ENCODE data around the gene TEX51.

Gene TEX51

DNA sequence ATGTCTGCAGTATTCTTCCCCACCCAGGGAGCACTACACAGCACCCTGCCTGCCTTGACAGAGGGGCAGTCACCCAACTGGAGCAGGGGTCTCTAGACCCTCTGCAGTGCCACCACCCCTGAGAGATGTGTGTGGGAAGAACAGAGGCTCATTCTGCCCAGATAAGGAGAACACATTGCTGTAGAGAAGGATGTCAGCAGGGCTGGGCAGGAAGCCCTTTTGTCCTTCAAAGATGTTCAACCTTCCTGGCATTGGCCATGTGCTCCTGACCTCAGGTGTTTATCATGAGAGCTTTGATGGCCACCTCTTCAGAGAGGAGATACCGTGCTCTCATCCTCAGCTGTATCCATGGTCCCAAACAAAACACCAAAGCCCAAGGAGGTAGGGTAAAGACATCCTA is 4.6 kb upstream of the TEX51 start:
- no peak for DNase-seq

DNA sequence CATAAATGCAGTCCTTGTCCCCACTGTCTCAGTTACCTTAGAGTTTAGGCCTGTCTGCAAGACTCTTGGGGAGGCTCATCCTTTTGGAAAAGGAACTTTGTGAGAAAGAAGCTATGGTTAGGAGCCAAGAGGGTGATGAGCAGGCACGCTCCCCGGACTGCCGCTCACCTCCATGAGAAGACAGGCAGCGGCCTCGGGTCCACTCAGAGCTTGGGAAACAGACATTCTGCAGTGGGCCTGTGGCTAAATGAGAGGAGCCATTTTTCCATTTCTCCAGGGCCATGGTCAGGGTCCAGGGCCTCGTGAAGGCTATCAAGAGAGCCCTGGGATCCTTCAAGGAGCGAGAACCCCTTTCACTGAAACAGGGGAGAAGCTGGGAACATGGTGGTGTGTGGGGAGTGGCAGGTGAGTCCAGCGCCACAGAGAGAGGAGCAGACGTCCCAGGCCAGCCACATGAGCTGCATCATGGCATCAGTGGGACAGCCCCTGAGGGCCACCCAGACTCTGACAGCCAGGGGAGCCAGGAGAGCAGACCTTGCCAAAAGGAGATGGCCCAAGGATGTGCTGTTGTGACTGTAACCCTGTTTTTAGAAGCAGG is 4.0 kb upstream of the TEX51 start:
- DNase-seq = no peak

DNA sequence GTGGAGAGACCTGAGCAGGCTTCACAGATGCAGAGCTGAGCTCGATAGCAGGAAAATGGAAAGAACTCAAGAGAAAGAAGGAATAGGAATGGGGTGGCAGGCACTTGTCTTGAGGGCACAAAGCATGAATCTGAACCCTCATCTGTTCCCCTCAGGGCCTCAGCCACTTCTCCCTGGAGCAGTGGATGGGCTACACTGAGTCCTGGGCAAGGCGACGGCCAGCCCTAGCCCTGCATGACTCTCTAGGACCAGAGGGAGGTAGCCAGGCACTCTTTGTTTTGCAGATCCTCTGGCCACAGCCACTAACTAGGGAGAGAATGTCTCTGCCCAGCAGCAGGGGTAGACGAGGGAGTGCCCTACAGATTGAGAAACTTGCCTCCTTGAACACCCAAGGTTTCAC is 3.4 kb upstream of the TEX51 start:
- no peak for DNase-seq

DNA sequence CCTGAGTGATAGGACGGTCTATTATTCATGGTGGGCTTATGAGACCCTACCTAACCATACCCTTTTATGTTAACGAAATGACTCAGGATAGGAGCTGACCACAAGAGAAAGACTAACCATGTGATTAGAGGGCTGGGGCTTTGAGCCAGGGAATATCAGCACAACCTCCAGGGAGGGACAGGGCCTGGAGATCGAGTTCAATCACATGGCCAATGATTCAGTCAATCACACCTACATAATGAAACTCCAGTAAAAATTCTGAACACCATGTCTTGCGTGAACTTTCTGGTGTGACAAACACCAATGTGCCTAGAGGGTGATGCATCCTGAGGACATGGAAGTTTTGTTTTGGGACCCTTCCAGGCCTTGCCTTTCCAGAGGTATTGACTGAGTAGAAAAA is 2.2 kb upstream of the TEX51 start:
- DNase-seq = no peak

DNA sequence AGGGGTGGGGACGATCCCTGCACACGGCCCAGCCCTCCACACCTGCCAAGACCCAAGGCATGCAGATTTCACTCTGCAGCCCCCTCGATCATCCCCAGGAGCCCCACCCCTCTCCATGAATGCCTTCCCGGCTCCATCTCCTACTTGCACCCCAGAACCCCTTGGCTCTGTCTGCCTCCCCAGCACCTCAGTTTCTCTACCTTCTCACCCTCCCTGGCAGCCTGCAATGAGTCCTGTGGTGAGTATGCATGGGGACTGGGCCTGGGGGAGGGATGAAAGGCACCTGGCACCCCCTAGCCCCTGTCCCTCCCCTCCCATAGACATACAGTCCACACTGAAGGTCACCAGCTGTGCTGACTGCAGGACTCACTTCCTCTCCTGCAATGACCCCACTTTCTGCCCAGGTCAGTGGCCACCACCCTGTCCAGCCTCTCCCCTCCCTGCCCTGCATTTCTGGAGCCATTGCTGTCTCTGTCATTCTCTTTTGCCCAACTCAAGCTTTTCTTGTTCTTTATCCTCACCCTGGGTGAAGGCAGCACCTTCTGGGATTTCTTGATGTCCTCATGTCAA is 1.0 kb downstream of the TEX51 start:
- no peak for DNase-seq

DNA sequence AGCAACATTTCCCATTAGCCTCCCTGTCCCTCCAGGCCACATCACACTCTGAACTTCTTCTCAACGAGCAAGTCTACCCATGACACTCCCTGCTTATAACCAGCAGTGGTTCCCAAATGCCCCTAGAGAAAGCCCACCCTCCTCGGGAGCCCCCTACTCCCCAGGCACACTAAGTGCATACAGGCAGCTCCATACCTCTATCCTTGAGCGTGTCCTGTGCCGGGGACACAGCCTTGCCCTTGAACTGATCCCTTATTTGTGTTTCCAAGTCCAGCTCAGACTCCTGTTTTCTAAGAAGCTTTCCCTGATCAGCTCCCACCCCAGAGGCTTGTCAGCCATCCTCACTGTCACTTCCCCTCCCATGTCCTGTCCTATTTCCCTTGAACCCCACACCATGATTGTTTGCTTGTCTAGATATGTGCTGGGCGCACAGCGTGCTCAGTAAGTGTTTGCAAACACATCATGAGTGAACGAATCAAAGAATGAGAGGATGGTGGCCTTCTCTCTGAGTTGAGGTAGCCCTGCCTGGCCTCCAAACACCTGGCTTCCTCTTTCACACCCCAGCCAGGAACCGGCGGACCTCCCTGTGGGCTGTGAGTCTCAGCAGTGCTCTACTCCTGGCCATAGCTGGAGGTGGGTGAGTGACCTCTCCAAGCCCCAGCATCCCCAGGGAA is 2.1 kb downstream of the TEX51 start:
- no peak for DNase-seq

DNA sequence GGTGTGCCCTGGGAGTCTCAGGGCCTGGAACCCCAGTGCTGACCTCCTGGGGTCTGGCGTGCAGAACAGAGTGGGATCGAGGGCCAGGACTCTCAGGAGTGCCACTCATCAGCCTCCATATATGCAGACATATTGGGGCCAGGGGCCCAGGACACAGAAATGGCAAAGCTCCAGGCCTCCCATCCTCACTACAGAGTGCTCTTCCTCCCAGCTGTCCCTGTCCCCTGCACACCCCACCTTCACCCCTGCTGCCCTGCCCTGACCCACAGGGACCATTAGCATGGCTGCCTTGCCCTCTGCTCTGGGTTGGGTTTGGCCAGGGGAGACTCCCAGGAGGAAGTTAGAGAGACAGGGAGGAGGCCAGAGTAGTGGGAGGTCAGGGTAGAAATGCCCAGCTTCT is 2.8 kb downstream of the TEX51 start:
- DNase-seq = no peak

DNA sequence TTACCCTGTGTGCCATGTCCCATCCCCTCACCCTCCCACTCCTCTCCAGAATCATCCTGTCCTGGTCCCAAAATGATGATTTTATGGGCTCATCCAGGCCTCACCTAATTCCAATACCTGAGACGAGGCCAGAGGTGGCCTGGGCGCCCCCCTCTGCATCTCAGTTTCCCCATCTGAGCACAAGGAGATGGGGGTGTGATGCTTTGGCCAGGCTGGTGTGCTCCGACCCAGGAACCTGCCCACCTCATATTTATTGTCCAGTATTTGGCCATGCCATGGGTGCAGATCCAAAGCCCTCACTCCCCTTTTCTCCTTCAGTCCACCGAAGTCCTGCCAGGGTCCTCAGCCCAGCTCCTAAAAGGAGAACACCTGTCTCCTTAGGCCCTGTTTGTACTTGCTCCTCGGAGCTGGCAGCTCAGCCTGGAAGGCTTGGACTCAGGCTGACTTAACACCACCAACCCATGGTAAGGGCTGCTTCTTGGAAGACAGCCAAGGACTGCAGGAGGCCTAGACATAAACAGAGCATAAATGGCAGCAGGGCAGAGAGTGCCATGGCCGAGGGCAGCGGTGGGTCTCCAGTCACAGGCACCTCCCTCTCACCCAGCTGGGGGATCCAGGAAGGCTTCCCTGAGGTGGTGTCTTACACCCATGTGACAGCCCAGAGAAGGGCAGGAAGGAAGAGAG is 3.6 kb downstream of the TEX51 start:
- DNase-seq = no peak

DNA sequence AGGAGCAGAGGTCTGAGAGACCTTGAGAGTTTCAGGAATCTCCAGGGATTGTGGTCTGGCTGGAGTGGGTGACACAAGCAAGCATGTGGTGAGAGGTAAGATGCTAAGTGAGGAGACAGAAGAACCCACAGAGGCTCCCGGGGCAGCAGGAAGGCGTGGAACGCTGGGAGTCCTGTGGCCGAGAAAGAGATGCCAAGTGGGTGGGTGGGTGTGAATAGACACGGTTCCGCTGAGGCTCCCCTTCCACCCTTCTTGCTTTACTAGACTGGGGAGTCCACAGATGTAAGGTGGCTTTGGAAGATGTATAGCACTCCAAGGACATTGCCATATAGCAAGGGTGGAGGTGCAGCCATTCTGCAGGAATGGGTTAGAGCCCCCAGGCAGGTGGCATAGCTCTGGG is 4.2 kb downstream of the TEX51 start:
- DNase-seq = no peak

DNA sequence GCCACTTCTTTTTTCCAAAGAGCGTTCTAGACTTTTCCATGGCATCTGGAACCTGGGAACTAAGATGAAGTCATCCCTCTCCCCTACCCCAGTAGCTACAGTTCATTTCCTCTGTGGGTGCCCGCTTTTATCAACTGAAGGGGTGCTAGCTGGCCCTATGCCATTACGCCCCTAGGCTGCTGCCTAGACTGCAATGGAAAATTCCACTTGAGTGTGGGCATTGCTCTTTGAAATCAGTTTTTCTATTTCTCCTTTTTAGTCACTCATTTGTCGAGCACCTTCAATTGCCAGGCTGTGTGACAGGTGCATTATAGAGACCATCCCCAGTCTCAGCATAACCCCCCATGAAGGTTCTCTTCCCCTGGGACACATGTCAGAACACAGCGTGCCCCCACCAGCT is 7.3 kb downstream of the TEX51 start:
- DNase-seq = no peak

DNA sequence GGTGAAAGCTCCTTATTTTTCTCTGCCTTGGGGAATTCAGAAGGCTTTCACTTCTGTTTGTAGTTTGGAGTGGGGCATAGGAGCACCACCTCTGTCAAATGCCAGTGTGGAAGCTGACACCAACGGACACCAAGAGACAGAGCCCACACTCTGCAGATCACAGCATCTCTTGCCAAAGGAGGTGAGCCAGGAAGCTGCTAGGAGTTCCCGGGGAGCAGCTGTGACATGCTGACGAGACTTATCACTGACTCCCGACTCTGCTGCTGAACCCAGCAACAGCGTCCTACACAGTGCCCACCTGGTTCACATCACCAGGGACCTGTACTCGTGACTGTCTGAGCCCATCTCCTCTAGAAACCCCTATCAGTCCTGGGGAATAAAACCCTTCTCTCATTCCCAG is 8.1 kb downstream of the TEX51 start:
- no peak for DNase-seq

DNA sequence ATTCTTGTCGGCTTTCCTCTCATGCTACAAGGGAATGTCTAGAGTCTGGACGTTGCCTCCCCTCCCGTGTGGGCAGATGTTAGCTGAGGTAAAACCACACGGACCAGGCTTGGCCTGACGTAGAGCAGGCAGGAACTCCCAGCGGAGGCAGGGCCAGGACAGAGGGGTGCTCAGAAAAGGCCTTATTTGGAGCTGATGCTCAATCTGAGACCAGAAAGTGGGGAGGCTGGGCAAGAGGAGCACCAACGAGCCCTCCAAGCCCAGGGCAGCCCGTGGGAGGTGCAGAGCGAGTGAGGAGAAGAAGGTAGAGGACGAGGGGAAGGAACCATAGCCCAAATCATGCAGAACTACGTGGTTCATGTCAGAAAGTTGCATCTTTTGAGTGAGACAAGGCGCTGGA is 9.0 kb downstream of the TEX51 start:
- DNase-seq = no peak

DNA sequence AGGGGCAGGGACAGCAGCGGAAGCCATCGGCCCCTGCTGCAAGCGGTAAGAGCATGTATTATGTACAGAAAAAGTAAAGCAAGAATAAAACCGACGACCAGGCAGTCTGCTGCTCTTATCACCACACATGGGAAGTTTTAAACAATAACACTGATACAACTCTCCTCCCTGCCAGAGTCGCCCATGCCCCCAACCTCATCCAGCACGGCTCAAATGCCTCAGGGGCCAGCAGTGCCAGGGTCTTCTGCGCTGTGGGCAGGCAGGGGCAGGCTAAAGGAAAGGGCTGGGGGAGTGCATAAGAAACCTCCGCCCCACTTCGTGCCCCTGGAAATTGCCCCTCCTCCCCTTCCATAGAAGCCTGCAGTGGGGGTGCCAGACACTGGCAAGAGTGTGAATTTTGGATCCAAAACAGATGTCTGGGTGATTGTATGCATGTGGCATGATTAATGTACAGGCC is 10.1 kb downstream of the TEX51 start:
- DNase-seq = no peak

DNA sequence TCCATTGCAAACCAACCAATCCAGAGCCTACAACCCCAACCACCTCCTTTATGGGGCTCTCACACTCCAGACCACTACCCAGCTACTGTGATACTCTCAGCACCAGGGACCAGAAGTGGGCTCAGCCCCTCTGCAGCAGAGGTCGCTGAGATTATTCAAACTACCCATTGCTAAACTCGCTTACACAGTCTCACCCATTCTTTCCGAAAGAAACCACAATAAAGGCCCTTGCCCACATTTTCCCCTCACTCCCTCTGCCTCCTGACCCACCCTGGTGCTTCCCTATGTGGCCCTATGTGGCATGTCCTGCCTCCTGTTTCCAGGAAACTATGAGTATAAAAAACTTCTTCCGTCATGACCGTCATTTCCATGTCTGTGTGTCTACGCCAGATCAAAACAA is 10.7 kb downstream of the TEX51 start:
- DNase-seq = no peak

DNA sequence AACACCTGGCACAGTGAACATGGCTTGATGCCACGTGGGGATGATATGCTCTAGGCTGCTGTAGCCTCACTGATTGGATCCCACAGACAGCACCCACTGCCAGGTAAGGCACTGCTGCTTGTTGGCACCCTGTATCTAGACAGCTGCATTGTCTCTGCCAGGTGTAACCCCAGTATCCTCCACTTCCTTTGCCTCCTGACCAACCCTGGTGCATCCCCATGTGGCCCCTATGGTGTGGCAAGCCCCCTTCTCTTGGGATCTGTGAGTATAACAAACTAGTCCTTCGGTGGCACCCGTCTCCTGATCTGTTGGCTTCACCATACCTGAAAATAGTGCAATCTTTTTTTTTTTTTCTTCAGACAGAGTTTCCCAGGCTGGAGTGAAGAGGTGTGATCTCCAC is 11.1 kb downstream of the TEX51 start:
- DNase-seq = no peak

DNA sequence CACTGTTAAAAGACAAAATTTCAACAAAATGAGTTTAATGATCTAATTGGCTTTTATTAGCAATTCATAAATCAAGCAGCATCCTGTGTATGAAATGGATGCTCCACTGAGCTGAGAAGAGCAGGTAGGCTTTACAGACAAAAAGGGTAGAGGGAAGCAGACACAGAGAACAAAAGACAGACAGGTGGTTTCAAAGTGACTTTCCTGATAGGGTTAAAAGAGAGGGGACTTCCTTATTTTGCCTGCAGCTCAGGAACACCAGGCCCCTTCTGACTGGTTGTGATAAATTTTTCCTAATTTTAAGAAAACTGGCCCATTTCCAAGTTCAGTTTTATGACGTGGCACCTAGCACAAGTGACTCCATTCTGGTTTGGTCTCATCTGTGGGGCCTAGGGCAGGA is 11.9 kb downstream of the TEX51 start:
- no peak for DNase-seq

DNA sequence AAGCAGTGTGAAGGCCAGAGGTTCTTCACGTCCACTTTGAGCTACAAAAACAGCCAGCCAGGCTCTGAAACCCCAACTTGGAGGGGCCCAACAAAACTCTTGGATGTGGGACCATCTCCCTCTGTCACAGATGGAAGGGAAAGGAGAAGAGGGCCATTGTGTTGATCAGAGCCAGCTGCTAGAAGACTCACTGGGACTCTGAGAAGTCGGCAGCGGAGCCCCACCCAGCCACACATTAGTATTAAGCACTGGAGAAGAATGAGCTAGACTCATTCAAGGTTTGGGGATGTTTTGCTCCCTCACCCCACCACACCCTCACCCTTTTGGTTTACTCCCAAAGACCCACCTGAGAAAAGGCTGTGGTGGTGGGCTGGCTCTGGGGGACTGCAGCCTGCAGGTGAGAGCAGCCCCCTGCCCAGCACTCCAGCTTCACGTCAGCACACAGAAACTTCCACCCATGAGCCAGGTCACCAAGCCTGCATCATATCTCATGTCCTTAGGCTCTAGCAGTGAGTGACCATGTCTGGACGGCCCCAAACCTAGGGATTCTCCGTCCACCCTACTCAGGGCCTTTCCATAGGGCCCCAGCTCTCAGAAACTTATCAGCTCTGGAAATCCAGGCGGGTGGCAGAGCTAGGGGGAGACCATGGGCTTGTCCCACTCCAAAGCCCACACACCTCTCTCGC is 12.6 kb downstream of the TEX51 start:
- no peak for DNase-seq

DNA sequence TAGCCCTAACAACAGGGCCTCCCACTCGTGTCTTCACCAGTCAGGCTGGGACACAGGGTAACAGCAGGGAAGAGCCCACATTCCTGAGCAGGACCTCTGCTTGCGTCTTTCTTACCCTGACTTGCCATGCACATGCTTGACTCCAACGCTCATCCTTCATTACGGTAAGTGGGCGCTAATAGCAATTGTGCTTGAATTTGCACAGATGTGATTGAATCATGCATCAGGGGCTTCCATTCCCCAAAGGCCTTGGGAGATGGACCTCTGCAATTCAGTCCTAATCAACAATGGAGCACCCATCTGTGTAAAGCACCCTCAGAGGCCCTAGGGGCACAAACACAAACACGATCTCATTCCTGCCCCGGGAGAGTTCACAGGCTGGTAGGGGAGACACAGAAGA is 13.5 kb downstream of the TEX51 start:
- DNase-seq = no peak

DNA sequence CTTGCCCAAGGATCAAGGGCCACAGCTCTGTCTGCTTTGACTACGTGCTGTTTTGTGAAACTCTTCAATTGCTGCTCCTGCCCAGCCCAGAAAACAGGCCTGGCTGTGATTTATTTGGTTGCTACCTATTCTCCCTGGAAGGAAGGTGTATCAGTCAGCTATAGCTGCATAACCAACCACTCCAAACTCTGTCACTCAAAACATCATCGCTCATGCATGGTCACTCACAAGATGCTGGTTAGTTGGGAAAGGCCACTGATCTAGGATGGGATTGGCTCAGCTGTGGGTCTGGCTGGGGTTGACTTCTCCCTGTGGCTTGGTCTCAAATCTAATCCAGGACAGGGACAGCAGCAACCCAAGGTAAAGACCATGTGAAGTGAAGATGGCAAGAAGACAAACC is 14.6 kb downstream of the TEX51 start:
- DNase-seq = no peak

DNA sequence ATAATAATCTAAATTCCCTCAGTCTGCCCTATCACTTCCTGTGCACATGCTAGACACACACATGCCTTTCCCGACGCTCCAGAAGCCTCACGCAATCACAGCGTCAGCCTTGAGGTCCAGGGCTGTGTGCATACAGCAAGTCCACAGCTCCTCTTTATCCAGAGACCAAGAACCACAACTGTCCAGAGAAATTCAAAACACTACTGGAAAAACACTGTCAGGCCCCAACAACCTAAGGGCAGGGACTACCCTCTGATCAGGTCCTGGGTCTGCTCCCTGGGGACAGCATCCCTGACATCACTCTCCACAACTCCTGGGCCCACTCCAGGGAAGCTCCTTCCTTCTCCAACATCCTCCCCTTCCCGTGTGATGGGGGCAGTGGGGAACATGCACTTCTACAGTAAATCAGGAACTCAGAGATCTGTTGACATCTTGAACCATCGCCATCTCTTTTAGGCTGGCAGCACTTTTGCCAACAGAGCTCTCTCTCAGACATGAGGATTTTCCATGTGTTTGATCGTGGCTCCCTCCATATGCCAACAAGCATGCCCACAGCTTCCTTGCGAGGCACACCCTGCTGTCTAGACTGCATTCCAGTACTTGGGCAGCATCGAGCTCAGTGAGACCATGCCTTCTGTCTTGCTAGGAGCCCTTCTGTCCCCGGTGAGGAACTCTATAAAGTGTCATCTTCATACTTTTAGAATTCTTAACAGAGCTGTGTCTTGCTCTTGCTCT is 15.4 kb downstream of the TEX51 start:
- DNase-seq = no peak

DNA sequence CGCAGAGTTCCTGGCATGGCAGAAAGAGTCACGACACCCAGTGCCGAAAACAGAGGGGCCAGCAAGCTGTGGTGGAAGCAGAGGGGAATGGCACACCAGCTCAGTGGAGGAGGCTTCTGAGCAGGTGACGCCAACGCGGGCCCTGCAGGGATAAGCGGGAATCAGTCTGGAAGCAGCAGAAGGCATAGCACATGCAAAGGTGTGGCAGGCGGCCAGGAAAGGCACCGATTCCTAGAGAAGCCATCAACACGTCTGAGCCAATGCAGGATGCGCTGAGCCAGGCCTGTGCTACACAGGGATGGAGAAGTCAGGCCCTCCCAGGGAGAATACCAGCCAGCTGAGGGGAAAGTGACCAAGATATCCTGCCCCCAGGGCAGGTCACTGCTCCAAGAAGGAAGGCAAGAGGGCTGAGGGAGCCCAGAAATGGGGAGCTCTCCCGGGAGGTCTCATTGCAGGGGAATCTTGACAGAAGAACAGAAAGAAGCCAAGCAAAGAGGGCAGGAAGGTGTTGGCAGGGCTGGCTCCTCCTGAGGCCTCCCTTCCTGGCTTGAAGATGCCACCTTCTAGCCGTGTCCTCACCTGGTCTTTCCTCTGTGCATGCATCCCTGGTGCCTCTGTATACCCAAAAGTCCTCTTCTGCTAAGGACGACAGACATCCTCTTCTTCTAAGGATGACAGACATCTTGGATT is 16.3 kb downstream of the TEX51 start:
- no peak for DNase-seq

DNA sequence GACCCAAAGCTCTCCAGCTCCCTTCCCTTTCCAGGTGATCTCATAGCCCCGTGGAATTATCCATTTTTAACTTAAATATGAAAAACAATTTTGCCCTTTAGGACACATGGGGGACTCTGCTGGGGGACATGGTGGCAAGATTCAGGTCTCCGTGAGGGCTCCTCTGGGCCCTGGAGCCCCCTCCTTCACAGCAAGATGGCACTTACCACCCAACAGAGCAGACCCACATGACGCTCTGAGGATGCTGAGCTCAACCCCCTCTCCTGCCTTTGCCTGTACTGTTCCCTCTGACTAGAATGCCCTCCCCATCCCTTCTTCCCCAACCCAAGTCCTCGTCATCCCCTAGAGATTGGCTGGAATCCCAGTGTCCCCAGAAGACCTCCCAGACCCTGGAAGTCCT is 17.2 kb downstream of the TEX51 start:
- no peak for DNase-seq

Data from cortex of kidney (tissue), 1 donor.